ENCODE data around the gene SLC38A3.

Gene SLC38A3

GRCh38 chr3:50193746-50194127, 11.3 kb upstream of the SLC38A3 start:
- TF ChIP-seq, protein P1, sequence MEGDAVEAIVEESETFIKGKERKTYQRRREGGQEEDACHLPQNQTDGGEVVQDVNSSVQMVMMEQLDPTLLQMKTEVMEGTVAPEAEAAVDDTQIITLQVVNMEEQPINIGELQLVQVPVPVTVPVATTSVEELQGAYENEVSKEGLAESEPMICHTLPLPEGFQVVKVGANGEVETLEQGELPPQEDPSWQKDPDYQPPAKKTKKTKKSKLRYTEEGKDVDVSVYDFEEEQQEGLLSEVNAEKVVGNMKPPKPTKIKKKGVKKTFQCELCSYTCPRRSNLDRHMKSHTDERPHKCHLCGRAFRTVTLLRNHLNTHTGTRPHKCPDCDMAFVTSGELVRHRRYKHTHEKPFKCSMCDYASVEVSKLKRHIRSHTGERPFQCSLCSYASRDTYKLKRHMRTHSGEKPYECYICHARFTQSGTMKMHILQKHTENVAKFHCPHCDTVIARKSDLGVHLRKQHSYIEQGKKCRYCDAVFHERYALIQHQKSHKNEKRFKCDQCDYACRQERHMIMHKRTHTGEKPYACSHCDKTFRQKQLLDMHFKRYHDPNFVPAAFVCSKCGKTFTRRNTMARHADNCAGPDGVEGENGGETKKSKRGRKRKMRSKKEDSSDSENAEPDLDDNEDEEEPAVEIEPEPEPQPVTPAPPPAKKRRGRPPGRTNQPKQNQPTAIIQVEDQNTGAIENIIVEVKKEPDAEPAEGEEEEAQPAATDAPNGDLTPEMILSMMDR (IDR thresholded peaks at IDR 0.05) = no peak

GRCh38 chr3:50194128-50194902, 10.8 kb upstream of the SLC38A3 start:
- TF ChIP-seq, protein P1 (IDR thresholded peaks at IDR 0.05) = peak; percentile 63

DNA sequence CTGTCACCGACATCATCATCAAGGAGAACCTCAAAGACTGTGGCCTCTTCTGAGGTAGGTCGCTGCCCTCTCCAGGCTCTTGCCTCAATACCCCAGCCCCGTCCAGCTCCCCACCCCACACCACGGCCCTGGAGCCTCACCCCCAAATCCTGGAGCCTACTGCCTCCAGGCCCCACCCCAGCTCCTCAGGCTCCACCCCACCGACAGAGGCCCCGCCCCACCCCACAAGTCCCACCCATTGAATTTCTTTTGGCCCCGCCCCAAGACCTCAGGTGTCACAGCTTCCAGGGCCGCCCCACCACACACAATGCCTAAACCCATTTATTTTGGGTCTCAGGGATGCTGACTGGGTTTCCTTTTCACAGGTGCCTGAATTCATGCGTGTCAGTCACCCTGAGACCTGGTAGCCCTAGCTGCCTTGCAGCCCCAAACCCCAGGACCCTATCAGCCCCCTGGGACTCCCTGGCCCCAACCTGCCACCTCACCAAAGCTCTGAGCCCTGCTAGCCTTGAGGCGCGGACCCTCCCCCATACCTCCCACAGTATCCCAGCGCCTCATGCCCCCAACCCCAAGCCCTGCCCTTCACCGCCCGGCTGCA, 10.1 kb upstream of the SLC38A3 start:
- TF ChIP-seq, protein P1 (IDR thresholded peaks at IDR 0.05) = no peak

DNA sequence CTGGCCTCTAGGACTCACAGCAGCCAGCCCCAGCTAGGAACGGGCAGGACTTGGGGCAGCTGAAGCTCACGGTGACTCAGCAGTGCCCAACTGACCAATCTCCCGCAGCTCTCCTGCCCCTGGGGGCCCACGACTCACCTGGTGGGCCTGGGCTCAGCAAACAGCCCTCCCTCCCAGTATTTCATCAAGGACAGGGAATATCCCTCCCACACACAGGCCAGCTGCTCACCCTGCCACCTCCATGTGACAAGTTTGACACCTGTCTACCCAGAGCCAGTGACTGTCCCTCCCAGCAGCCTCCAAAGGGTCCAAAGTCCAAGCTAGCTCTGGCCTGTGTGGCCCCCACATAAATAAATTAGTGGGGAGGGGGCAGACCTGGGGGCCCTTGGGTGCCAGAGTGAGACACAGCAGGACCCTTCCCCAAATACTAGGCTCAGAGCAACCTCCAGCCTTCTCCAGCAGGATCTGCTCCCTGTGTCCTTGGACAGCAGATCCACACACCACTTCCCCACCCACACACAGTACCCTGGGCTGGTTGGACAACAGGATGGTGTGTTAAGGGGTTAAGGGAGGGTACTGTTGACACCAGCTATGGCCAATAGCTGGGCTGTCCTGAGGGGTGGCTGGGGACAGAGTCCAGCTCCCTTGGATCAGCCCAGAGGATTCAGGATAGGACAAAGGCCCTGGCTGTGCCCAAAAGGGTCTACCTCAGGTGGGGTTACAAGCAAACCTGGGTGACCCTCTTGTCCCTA, 9.4 kb upstream of the SLC38A3 start:
- TF ChIP-seq, protein P1 (IDR thresholded peaks at IDR 0.05) = no peak

DNA sequence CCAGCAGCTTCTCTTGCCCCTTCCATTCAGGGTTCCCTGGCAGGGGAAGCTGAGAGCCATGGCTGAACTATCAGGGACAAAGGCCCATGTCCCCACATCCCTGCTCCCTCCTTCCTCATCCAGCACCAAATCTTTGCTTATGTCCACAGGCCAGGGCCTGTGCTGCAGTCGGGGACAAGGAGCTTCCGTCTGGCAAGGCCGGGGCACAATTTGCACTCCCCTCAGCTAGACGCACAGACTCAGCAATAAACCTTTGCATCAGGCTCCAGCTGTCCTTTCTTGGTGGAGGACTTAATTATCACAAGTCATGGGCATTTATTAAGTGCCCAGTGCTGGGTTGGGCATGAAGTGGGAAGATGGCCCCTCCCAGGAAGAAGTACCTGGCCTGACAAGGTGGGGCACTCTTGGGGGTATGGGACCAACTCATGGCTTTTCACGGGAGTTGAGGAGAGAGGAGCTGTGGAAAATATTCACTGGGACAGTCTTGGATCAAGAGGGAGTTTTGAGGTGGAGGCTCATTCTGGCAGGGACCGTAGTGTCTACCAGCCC, 8.7 kb upstream of the SLC38A3 start:
- TF ChIP-seq, protein P1 (IDR thresholded peaks at IDR 0.05) = no peak

- TF ChIP-seq, protein P1 (IDR thresholded peaks at IDR 0.05) = no peak
Observed at GRCh38 chr3:50201573-50202315, 3.3 kb upstream of the SLC38A3 start.

All from LNCAP (cell line).